Measurements from ENCODE around the gene PAX9.

GRCh38 chr14:36726128-36726527 lies 64.5 kb downstream of the PAX9 start:
- TF ChIP-seq CTCF (IDR thresholded peaks at IDR 0.05; ENCODE audit: poor library complexity), result no peak
- no peak for TF ChIP-seq EZH2 (IDR thresholded peaks at IDR 0.05; ENCODE audit: borderline replicate concordance)
- TF ChIP-seq EZH2phosphoT487 (IDR thresholded peaks at IDR 0.05; ENCODE audit: low read depth, severe bottlenecking, unreplicated experiment), result no peak
